Measurements from ENCODE around the gene HDAC11. TPM values are rescaled to one million over a fixed set of nuclear protein-coding genes. Genes with fewer than 3 reads are reported as not detected.

Gene HDAC11
- polyA plus RNA-seq, 3 donors from 2014 or later: 5.3 to 8.2 (median 5.4) TPM

- H3K36me3 Mint-ChIP-seq: no peaks in the 10 kb centered on the region
- H3K27ac Mint-ChIP-seq: no peak overlapping the region
- peaks cover 12 to 18% of the 10 kb centered on the region in 2 donors for H3K4me1 Mint-ChIP-seq
- no peak overlapping the region for H3K4me3 Mint-ChIP-seq
- peaks cover 4 to 16% (median 9%) of the 10 kb centered on the region in 3 donors for H3K27me3 Mint-ChIP-seq (ENCODE audit: low read depth in 3 of 3)
- no peak for DNase-seq
- H3K9me3 Mint-ChIP-seq: peaks cover 0 to 8% (median 0%) of the 10 kb centered on the region in 6 donors
Measured at GRCh38 chr3:13546667-13547171, 66.6 kb downstream of the HDAC11 start.

GRCh38 chr3:13547591-13548371 is 67.7 kb downstream of the HDAC11 start:
- Mint-ChIP-seq H3K4me1 (peaks cover 12 to 18% of the 10 kb centered on the region in 2 donors), H3K27ac (peak overlapping the region in 2 of 6 donors; percentile 57 to 73), H3K9me3 (peaks cover 0 to 2% (median 0%) of the 10 kb centered on the region in 6 donors), H3K4me3 (peak overlapping the region; percentile 43 to 69 (median 64)), H3K27me3 (ENCODE audit: low read depth in 3 of 3) (peaks cover 4 to 16% (median 9%) of the 10 kb centered on the region in 3 donors), H3K36me3 (no peaks in the 10 kb centered on the region)
- no peak for DNase-seq

- peaks cover 12 to 18% of the 10 kb centered on the region in 2 donors for H3K4me1 Mint-ChIP-seq
- peak within 1 kb of the TSS; percentile 75 to 88 (median 78) for H3K4me3 Mint-ChIP-seq
- peak within 1 kb of the TSS in 5 of 6 donors; percentile 21 to 73 (median 57) for H3K27ac Mint-ChIP-seq
- H3K36me3 Mint-ChIP-seq: no peaks in the 10 kb centered on the region
- peak; percentile 53 to 67 (median 60) for DNase-seq
- H3K27me3 Mint-ChIP-seq (ENCODE audit: low read depth in 3 of 3): peaks cover 2 to 15% (median 8%) of the 10 kb centered on the region in 3 donors
- peaks cover 0 to 2% (median 0%) of the 10 kb centered on the region in 6 donors for H3K9me3 Mint-ChIP-seq
Measured at GRCh38 chr3:13548696-13549622, 68.9 kb downstream of the HDAC11 start, which contains the start of gene FBLN2. FBLN2 (plus strand) TSS chr3:13549125; CDS start chr3:13570356, 21,231 bp downstream.

- Mint-ChIP-seq H3K4me1 (peaks cover 12 to 18% of the 10 kb centered on the region in 2 donors), H3K27me3 (ENCODE audit: low read depth in 3 of 3) (peaks cover 2 to 11% (median 6%) of the 10 kb centered on the region in 3 donors), H3K4me3 (peak overlapping the region; percentile 75 to 88 (median 78)), H3K9me3 (peaks cover 0 to 2% (median 0%) of the 10 kb centered on the region in 6 donors), H3K36me3 (no peaks in the 10 kb centered on the region), H3K27ac (peak overlapping the region in 4 of 6 donors; percentile 21 to 67 (median 34))
- peak; percentile 49 to 56 (median 49) for DNase-seq
Measured at GRCh38 chr3:13549623-13550422, 69.7 kb downstream of the HDAC11 start.

GRCh38 chr3:13550423-13550690 is 70.3 kb downstream of the HDAC11 start:
- H3K4me3 Mint-ChIP-seq: peak overlapping the region in 1 of 5 donors; percentile 7
- DNase-seq: no peak

GRCh38 chr3:13550791-13551360 is 70.8 kb downstream of the HDAC11 start:
- Mint-ChIP-seq H3K4me3 (peak overlapping the region in 1 of 5 donors; percentile 44), H3K9me3 (peaks cover 0 to 2% (median 0%) of the 10 kb centered on the region in 6 donors), H3K27me3 (ENCODE audit: low read depth in 3 of 3) (peaks cover 2 to 9% (median 5%) of the 10 kb centered on the region in 3 donors), H3K27ac (no peak overlapping the region), H3K4me1 (peaks cover 12 to 18% of the 10 kb centered on the region in 2 donors), H3K36me3 (no peaks in the 10 kb centered on the region)
- DNase-seq: no peak

More at GRCh38 chr3:13550423-13550690, 70.3 kb downstream of the HDAC11 start:
- peaks cover 0 to 2% (median 0%) of the 10 kb centered on the region in 6 donors for H3K9me3 Mint-ChIP-seq
- H3K4me1 Mint-ChIP-seq: peaks cover 12 to 18% of the 10 kb centered on the region in 2 donors
- peaks cover 2 to 11% (median 5%) of the 10 kb centered on the region in 3 donors for H3K27me3 Mint-ChIP-seq (ENCODE audit: low read depth in 3 of 3)
- no peak overlapping the region for H3K27ac Mint-ChIP-seq
- no peaks in the 10 kb centered on the region for H3K36me3 Mint-ChIP-seq

- Mint-ChIP-seq H3K27me3 (ENCODE audit: low read depth in 3 of 3) (peaks cover 0 to 5% (median 5%) of the 10 kb centered on the region in 3 donors), H3K4me1 (peaks cover 9 to 11% of the 10 kb centered on the region in 2 donors), H3K27ac (no peak overlapping the region), H3K9me3 (peaks cover 0 to 2% (median 0%) of the 10 kb centered on the region in 6 donors), H3K4me3 (no peak overlapping the region), H3K36me3 (no peaks in the 10 kb centered on the region)
- DNase-seq: no peak
Measured at GRCh38 chr3:13552857-13553652, 72.9 kb downstream of the HDAC11 start.

- peaks cover 0 to 2% (median 0%) of the 10 kb centered on the region in 6 donors for H3K9me3 Mint-ChIP-seq
- peaks cover 0 to 4% (median 3%) of the 10 kb centered on the region in 3 donors for H3K27me3 Mint-ChIP-seq (ENCODE audit: low read depth in 3 of 3)
- H3K4me1 Mint-ChIP-seq: peaks cover 5 to 6% of the 10 kb centered on the region in 2 donors
Measured at GRCh38 chr3:13553686-13554085, 73.6 kb downstream of the HDAC11 start.

GRCh38 chr3:13555753-13556152 is 75.6 kb downstream of the HDAC11 start:
- H3K9me3 Mint-ChIP-seq: peaks cover 0 to 2% (median 0%) of the 10 kb centered on the region in 6 donors
- DNase-seq: no peak
- no peak overlapping the region for H3K4me3 Mint-ChIP-seq
- peaks cover 0 to 7% (median 0%) of the 10 kb centered on the region in 3 donors for H3K27me3 Mint-ChIP-seq (ENCODE audit: low read depth in 3 of 3)
- H3K27ac Mint-ChIP-seq: no peak overlapping the region
- H3K36me3 Mint-ChIP-seq: no peaks in the 10 kb centered on the region
- no peaks in the 10 kb centered on the region for H3K4me1 Mint-ChIP-seq

More at GRCh38 chr3:13553686-13554085, 73.6 kb downstream of the HDAC11 start:
- no peak for DNase-seq
- no peak overlapping the region for H3K4me3 Mint-ChIP-seq
- no peak overlapping the region for H3K27ac Mint-ChIP-seq
- H3K36me3 Mint-ChIP-seq: no peaks in the 10 kb centered on the region

Data from immature natural killer cell (primary cell).